HG03520 (cell line): ENCODE measurements around the gene IMPACT.
A peak's percentile ranks its signal among the peaks of the same experiment; 100 is the strongest.

ENCODE experiments used
- ATAC-seq: cut with Tn5 transposase; IDR thresholded peaks from one replicate; pipeline ENCODE4 v1.9.1; 2021; ENCODE audit warnings: mild to moderate bottlenecking, moderate library complexity; ENCODE audit not compliant: unreplicated experiment

The IMPACT gene, protein sequence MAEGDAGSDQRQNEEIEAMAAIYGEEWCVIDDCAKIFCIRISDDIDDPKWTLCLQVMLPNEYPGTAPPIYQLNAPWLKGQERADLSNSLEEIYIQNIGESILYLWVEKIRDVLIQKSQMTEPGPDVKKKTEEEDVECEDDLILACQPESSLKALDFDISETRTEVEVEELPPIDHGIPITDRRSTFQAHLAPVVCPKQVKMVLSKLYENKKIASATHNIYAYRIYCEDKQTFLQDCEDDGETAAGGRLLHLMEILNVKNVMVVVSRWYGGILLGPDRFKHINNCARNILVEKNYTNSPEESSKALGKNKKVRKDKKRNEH

GRCh38 chr18:24426398-24427294 lies at the start of gene IMPACT:
TSS of gene IMPACT (plus strand) at chr18:24426670. CDS start at chr18:24426757, 87 bp downstream.
- peak; percentile 80 for ATAC-seq

DNA sequence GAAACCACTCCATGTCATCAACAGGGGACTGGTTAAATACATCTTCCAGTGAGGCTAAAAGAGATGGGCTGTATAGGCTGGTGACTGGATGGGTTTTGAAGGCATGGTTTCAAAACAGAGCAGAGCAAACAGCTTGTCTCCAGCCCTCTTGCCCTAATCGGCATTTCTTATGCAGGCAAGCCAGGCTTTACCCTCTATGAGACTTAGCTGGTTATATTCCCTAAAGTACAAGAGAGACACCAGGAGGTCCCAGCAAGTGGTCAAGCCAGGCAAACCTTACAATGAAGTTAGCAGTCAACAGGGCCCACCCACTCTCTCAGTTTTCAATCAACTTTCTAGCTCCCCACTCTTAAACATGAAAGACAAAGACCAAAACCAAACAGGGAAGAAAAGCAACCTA lies 47.9 kb upstream of the IMPACT start:
- ATAC-seq: no peak

DNA sequence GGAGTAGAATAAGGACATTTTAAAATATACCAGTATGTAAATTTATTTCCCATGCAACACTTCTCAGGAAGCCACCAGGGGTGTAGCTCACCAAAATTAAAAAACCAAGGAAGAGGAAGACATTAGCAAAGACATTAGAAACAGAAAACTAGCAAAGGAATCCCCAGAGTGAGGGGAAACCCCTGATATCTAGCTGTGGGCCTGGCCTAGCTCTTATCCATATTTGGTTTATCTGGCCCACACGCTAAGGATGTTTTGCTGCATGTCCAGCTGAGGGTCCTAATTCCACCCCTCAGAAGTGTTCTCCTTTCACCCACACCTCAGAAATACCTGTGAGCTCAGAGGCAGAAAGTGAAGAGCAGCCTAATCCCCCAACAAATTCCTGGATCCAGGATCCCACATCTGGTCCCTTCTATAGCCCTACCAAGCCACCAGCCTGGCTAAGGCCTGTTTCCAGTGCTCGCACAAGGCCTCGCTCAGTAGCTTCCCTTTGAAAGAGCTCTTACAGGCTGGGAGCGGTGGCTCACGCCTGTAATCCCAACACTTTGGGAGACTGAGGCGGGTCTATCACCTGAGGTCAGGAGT lies 46.2 kb upstream of the IMPACT start:
- no peak for ATAC-seq

DNA sequence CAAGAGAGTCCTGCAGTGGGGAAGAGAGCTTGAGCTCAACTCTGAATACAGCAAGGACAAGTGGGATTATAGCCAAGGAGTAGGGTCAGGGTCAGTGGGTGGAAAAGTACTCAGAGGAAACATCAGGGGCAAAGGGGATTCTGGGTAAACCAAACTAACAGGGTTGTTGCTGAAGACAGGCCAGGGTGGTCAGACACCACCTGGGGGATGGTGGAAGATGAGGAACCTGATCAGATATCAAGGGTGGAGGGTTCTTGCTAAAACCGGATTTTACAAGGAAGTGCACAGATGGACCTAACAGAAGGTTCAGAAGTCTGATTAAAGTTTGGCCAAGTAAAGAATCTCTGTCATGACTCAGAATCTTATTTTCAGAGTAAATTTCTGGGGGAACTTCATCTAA lies 45.3 kb upstream of the IMPACT start:
- no peak for ATAC-seq

- no peak for ATAC-seq
Measured at GRCh38 chr18:24386681-24387080, 39.8 kb upstream of the IMPACT start.

DNA sequence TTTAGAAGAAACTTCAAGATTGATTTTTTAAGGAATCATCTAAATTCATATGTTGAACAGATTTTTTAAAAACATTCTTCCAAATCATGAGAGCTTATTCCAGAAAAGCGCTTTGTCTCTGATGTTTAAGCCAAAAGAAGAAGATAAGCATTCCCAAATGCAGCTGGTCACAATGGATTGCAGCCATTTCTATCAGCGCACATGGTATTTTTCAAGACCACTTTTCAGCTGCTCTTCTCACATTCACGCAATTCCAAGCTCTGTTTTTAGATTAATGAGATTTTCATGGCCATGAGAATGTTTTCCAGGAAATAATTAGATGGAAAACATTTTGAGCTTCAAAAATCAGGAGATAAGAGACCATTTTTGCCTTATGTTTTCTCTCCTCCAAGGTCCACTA lies 37.5 kb upstream of the IMPACT start:
- ATAC-seq: no peak

DNA sequence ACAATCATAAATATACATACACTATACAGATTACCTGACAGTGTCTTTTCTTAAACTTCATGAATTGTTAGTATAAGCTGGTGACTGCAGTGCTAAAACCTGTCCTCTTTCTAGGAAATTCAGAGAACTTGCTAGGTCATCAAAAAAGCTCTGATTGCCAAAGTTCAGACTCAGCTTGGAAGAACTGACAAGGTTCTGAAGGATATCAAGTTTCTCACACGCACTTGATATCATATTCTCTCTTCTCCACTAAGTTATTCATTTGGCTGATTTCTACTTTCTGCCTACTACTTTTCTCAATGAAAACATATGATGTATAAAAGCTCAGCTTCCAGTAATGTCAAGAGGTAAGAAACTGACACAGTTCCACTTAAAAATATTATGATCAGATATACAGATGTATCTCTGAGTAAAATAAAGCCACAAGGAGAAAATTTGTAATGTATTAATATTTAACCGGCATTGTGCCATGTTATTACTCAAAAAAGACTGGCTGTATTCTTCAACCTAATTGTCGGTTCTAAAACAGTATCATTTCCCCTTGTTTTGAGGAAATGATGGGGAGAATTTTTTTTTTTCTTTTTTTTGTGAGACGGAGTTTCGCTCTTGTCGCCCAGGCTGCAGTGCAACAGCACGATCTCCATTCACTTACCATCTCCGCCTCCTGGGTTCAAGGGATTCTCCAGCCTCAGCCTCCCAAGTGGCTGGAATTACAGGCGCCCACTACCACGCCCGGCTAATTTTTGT lies 31.2 kb upstream of the IMPACT start:
- no peak for ATAC-seq

DNA sequence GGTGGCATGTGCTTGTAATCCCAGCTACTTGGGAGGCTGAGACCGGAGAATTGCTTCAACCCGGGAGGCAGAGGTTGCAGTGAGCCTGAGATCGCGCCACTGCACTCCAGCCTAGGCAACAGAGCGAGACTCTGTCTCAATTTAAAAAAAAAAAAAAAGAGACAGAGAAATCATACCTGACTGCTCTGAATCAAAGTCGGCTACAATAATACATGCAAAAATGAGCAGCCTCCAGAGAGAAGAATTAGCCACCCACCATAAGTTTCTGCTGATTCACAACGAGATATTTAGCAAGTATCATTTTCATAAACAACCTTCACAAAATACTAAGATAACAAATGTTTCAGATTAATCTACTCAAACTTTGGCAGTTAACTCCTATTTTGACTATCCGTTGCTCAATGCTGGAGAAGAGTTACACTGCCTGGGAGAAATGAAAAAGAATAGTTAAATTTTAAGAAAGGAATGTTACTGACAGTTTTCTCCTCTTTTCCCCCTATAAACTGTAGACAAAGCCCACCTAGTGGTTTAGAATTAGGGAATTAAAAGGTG lies 30.3 kb upstream of the IMPACT start:
- no peak for ATAC-seq

DNA sequence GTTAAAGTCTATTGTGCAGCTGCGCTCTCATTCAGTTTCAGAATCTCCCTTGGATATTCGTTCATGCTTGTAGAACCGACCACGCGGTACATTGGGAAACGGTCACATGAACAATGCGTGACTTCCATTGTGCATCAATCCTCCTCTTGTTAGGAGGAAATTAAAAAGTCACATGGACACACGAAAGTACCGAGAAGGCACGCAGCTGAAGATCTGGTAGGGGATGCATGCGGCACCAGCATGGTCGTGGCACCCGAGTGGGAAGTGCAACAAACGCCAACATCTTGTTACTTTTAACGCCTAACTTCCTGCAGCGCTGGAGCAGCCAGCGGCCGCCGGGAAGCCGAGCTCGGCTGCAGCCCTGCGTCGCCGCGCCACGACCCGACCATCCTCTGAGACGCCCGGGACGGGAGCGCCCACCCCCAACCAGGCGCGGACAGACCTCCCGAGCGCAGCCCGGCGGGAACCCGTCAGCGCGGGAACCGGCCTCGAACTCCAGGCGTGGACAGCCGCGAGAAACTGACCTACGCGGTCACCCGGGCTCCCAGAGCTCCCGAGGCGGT lies 29.3 kb upstream of the IMPACT start:
- peak; percentile 7 for ATAC-seq

GRCh38 chr18:24397694-24398368 lies 28.6 kb upstream of the IMPACT start, which contains the start of gene OSBPL1A:
TSS of gene OSBPL1A (minus strand) at chr18:24397824. CDS start at chr18:24377533, 20,291 bp downstream.
- peak; percentile 53 for ATAC-seq

GRCh38 chr18:24398540-24398939 lies 27.9 kb upstream of the IMPACT start:
- ATAC-seq: no peak

- no peak for ATAC-seq
Measured at GRCh38 chr18:24400587-24400986, 25.9 kb upstream of the IMPACT start.

DNA sequence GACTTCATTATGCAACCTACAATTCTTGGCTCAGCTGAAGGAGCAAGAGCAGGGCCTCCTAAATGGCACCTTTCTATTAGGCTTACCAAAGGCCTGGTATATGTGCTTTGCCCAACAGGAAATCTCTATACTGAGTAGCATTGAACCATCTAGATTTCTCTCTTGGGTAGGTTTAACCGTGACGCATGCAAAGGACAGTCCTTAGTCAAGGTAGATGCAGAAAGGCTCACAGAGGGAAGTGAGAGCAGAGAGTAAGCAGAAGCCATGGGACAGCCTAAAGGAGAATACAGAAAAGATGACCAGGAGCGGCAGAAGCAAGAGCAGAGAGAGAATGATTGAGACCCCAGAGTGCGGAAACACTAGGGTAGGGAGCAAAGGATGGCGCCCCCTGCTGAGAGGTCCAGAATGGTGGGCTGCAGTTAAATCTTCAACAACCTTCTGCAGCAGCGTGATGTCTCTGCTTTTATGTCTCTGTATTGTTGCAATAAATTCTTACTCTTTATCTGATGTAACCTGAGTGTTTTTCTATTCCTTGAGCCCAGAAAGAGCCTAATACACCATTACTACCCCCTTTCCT lies 24.2 kb upstream of the IMPACT start:
- ATAC-seq: no peak

GRCh38 chr18:24403076-24403475 lies 23.4 kb upstream of the IMPACT start:
- no peak for ATAC-seq

- no peak for ATAC-seq
Measured at GRCh38 chr18:24404591-24404990, 21.9 kb upstream of the IMPACT start.

DNA sequence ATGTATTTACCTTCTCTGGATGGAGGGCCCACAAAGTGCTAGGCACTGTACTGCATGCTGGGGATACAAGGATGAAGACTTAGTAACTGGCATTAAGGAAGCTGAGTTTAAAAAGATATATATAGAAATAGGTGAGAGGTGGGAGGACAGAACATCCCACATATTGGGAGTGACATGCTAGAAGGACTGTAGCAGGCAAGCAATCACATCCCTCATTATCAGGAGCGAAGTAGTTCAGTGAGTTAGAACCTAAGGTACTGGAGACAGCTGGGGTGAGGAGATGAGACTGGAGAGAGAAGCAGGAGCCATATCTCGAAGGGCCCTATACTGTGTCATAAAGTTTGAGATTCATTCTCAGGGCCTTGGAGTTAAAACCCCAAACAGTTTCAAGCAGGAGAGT lies 18.0 kb upstream of the IMPACT start:
- no peak for ATAC-seq

DNA sequence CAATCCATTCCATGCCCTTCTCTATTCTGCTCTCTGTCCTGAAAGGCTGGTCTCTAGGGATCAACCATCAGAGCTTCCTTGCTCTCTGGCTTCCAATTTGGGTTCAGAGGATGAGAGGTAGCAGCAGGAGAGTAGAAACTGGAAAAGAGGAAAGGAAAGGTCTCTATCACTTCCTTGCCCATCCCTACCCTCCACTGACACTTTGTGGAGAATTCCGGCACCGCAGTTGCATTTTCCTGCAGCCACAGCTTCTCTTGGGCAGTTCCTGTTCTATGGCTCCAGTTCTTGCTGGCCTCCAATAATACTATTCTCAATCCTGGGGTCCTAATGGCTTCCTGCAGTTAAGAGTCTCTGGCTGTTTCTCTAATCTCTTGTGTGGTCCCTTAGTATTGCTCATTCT lies 13.3 kb upstream of the IMPACT start:
- ATAC-seq: no peak

GRCh38 chr18:24414349-24415003 lies 12.0 kb upstream of the IMPACT start:
- ATAC-seq: no peak

- ATAC-seq: no peak
Measured at GRCh38 chr18:24417480-24417879, 9.0 kb upstream of the IMPACT start.
